ENCODE measurements around the gene RSRC2. TPM values are rescaled to one million over a fixed set of nuclear protein-coding genes. Genes with fewer than 3 reads are reported as not detected.
A peak's percentile ranks its signal among the peaks of the same experiment; 100 is the strongest.
"Not testable (repeated sequence)": the region's sequence is repeated elsewhere in the genome, so short reads cannot be mapped to it uniquely, and the experiment has no call there.

RSRC2 gene
- total and polyA plus RNA-seq, 2 experiments from 2014 or later = 72.2 to 102 TPM

- TF ChIP-seq CTCF (IDR thresholded peaks at IDR 0.05; ENCODE audit: low read depth, low read length) = no peak
- H3K36me3 ChIP-seq = peaks cover 45% of the 10 kb centered on the region
- DNase-seq (ENCODE audit: low read depth in 1 of 2, low spot score in 1 of 2) = peak in 1 of 2 donors; percentile 48
Observed at GRCh38 chr12:122473543-122474323, 53.0 kb downstream of the RSRC2 start.

GRCh38 chr12:122471324-122472226 lies 55.2 kb downstream of the RSRC2 start:
- H3K27me3 ChIP-seq = no peaks in the 10 kb centered on the region
- H3K4me3 ChIP-seq = no peak overlapping the region
- TF ChIP-seq CTCF (IDR thresholded peaks at IDR 0.05; ENCODE audit: low read depth, low read length) = peak; percentile 76
- peaks cover 31% of the 10 kb centered on the region for H3K36me3 ChIP-seq
- H3K27ac ChIP-seq = peak overlapping the region; percentile 89
- H3K9me3 ChIP-seq (ENCODE audit: low read depth) = no peaks in the 10 kb centered on the region
- peaks cover 4% of the 10 kb centered on the region for H3K4me1 ChIP-seq (ENCODE audit: low read depth)
- peak; percentile 63 to 85 for DNase-seq (ENCODE audit: low read depth in 1 of 2, low spot score in 1 of 2)

More at GRCh38 chr12:122473543-122474323, 53.0 kb downstream of the RSRC2 start:
- no peaks in the 10 kb centered on the region for H3K27me3 ChIP-seq
- H3K27ac ChIP-seq = no peak overlapping the region
- H3K4me1 ChIP-seq (ENCODE audit: low read depth) = peaks cover 4% of the 10 kb centered on the region
- no peaks in the 10 kb centered on the region for H3K9me3 ChIP-seq (ENCODE audit: low read depth)
- no peak overlapping the region for H3K4me3 ChIP-seq

GRCh38 chr12:122470576-122470975 lies 56.2 kb downstream of the RSRC2 start:
- H3K36me3 ChIP-seq = peaks cover 24% of the 10 kb centered on the region
- not testable (repeated sequence) for H3K4me1 ChIP-seq (ENCODE audit: low read depth); H3K9me3 ChIP-seq (ENCODE audit: low read depth); H3K4me3 ChIP-seq; DNase-seq (ENCODE audit: low read depth in 1 of 2, low spot score in 1 of 2); H3K27me3 ChIP-seq; H3K27ac ChIP-seq

- DNase-seq (ENCODE audit: low read depth in 1 of 2, low spot score in 1 of 2); H3K27me3 ChIP-seq; H3K27ac ChIP-seq; H3K4me3 ChIP-seq; H3K9me3 ChIP-seq (ENCODE audit: low read depth); H3K4me1 ChIP-seq (ENCODE audit: low read depth): not testable (repeated sequence)
- peaks cover 19% of the 10 kb centered on the region for H3K36me3 ChIP-seq
Observed at GRCh38 chr12:122469856-122470255, 56.9 kb downstream of the RSRC2 start.

- Histone ChIP-seq H3K4me1 (ENCODE audit: low read depth) (peaks cover 4% of the 10 kb centered on the region), H3K9me3 (ENCODE audit: low read depth) (no peaks in the 10 kb centered on the region), H3K27me3 (no peaks in the 10 kb centered on the region), H3K27ac (no peak overlapping the region), H3K4me3 (no peak overlapping the region), H3K36me3 (peaks cover 7% of the 10 kb centered on the region)
- no peak for DNase-seq (ENCODE audit: low read depth in 1 of 2, low spot score in 1 of 2)
- TF ChIP-seq CTCF (IDR thresholded peaks at IDR 0.05; ENCODE audit: low read depth, low read length) = no peak
Observed at GRCh38 chr12:122467983-122468382, 58.8 kb downstream of the RSRC2 start.

GRCh38 chr12:122464317-122465042 lies 62.3 kb downstream of the RSRC2 start:
- H3K4me1 ChIP-seq (ENCODE audit: low read depth); H3K36me3 ChIP-seq; H3K4me3 ChIP-seq; H3K27ac ChIP-seq; H3K9me3 ChIP-seq (ENCODE audit: low read depth); H3K27me3 ChIP-seq: not testable (repeated sequence)
- DNase-seq (ENCODE audit: low read depth in 1 of 2, low spot score in 1 of 2) = peak in 1 of 2 donors; percentile 96

Data from cardiac muscle cell (in vitro differentiated cells and primary cell).